ENCODE data around the gene PRR35. TPM values are rescaled to one million over a fixed set of nuclear protein-coding genes. Genes with fewer than 3 reads are reported as not detected.

PRR35 gene
- total RNA-seq, 1 donor from 2014 or later = not detected

DNA sequence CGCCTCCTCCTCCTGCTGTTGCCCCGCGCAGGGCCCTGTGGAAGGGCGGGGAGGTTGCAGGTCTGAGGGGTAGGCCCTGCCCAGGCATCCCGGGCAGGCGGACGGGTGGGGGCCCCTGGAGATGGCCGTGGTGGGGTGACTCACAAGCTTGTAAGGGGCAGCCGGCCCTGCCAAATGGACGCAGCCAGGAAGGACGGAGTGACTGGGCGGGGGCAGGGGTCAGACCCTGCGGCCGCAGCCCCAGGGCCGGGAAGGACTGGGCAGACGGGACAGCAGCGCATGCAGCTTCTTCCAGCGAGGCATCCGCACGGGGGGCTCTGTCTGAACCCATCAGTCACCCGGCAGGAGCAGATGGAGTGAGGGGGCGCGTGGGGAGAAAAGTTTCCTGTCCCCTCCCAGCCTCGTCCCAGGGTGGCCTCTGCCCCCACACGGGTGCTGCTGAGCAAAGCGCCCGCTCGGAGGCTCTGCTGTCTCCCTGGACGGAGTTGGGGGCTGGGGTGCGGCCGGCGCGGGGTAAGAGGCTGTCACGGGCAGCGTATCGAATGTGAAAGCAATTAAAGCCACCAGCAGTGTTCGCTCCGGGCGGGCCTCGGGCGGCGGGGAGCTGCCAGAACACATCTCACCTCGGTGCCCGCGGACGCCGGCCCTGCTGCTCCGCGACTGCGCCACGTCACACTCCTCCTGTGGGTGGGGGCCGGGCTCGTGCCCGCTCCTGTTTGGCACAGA is 5.4 kb upstream of the PRR35 start:
- intact Hi-C loops (cut with DNase I) = no loop called here
- H3K27me3 ChIP-seq = no peaks in the 10 kb centered on the region
- no peaks in the 10 kb centered on the region for H3K9me3 ChIP-seq
- TF ChIP-seq, protein P1, sequence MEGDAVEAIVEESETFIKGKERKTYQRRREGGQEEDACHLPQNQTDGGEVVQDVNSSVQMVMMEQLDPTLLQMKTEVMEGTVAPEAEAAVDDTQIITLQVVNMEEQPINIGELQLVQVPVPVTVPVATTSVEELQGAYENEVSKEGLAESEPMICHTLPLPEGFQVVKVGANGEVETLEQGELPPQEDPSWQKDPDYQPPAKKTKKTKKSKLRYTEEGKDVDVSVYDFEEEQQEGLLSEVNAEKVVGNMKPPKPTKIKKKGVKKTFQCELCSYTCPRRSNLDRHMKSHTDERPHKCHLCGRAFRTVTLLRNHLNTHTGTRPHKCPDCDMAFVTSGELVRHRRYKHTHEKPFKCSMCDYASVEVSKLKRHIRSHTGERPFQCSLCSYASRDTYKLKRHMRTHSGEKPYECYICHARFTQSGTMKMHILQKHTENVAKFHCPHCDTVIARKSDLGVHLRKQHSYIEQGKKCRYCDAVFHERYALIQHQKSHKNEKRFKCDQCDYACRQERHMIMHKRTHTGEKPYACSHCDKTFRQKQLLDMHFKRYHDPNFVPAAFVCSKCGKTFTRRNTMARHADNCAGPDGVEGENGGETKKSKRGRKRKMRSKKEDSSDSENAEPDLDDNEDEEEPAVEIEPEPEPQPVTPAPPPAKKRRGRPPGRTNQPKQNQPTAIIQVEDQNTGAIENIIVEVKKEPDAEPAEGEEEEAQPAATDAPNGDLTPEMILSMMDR (IDR thresholded peaks at IDR 0.05) = no peak
- TF ChIP-seq POLR2A (IDR thresholded peaks at IDR 0.05) (no peak), POLR2AphosphoS5 (IDR thresholded peaks at IDR 0.05; ENCODE audit: insufficient read depth in 1 of 2, low read depth in 1 of 2) (no peak)
- peak overlapping the region; percentile 6 to 26 for H3K4me3 ChIP-seq
- peaks cover 0 to 29% of the 10 kb centered on the region in 2 donors for H3K36me3 ChIP-seq
- peaks cover 19% of the 10 kb centered on the region for H3K4me1 ChIP-seq
- DNase-seq (ENCODE audit: extremely low spot score in 2 of 2) = no peak
- peak overlapping the region; percentile 10 for H3K27ac ChIP-seq

DNA sequence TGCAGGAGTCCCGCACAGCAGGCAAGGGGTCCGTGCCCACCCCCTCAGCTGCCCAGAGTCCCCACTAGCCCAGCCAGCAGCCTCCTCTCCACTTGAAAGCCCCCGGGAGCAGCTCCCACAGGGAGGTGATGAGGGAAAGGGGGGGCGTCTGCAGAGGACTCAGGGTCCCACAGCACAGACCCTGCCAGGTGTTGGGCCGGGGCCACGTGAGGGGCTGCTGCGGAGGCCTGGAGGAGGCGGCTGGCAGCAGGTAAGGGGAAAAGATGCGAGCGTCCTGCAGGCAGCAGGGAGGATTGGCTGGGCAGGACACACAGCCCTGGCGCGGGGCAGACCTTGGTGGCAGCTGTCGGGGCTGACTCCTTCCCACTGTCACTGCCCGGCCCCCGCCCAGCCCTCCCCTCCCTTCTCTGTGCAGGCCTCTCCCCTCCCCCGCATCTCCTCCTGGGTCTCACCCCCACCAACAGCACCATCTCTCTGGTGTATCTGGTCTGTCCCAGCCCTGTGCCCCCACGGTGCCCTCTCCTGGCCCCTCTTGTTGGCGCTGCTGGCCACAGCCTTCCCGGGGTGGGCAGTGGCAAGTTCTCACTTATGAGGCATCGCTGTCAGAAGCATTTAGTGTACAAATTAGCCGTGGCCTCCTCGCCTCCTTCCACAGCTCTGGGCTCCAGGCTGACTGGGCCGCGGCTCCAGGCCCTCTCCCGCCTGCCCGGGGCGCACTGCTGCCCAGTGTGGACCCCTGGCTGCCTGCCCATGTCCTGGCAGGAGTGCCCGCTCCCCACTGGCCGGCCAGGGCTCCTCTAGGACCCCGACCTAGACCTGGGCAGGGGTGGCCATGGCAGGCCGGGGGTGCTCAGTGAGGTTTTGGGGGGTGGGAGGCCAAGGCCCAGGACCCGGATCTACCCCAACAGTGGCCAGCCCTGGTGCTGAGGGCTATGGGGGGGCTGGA is 4.4 kb upstream of the PRR35 start:
- intact Hi-C loops (cut with DNase I) = no loop called here

DNA sequence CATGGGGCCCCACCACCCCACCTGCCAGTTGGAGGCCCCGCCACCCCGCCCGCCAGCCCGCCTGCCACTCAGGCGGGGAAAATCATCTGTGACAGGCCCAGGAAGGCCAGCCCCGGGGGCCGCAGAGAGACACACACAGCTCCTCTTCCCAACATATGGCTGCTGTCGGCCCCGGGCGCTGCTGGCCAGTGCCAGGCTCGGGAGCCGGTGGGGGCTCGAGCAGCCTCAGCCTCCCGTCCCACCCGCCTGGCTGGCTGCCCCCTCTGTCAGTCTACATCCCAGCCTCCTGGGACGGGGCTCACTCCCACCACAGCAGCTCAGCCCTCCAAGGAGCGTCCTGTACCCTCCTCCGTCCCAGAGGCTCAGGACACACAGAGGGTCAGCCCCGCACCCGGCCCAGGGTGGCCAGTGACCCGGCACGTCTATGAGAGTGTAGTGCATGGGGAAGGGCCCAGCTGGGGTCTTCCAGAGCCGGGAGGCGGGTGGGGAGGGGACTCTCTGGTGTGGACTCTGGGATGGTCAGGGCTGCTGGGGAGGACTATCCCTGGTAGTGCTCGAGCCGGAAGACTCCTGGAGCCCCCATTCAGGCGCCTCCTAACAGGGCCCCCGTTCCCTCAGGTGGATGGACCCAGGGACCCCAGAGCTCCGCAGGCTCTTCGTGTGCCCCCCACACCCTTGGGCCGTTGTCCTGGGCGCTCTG is 3.6 kb upstream of the PRR35 start:
- no peak for TF ChIP-seq POLR2AphosphoS5 (IDR thresholded peaks at IDR 0.05; ENCODE audit: insufficient read depth in 1 of 2, low read depth in 1 of 2)
- TF ChIP-seq POLR2A (IDR thresholded peaks at IDR 0.05) = no peak
- TF ChIP-seq, protein P1 (IDR thresholded peaks at IDR 0.05) = no peak
- peaks cover 0 to 21% of the 10 kb centered on the region in 2 donors for H3K36me3 ChIP-seq
- DNase-seq (ENCODE audit: extremely low spot score in 2 of 2) = no peak
- no peak overlapping the region for H3K4me3 ChIP-seq
- no peaks in the 10 kb centered on the region for H3K27me3 ChIP-seq
- no peaks in the 10 kb centered on the region for H3K9me3 ChIP-seq
- intact Hi-C loops (cut with DNase I) = no loop called here
- H3K27ac ChIP-seq = no peak overlapping the region
- peaks cover 20% of the 10 kb centered on the region for H3K4me1 ChIP-seq

More for the DNA sequence above, 4.4 kb upstream of the PRR35 start:
- DNase-seq (ENCODE audit: extremely low spot score in 2 of 2) = no peak
- no peak overlapping the region for H3K27ac ChIP-seq
- peaks cover 0 to 24% of the 10 kb centered on the region in 2 donors for H3K36me3 ChIP-seq
- H3K27me3 ChIP-seq = no peaks in the 10 kb centered on the region
- peaks cover 20% of the 10 kb centered on the region for H3K4me1 ChIP-seq
- TF ChIP-seq POLR2A (IDR thresholded peaks at IDR 0.05) (no peak), POLR2AphosphoS5 (IDR thresholded peaks at IDR 0.05; ENCODE audit: insufficient read depth in 1 of 2, low read depth in 1 of 2) (no peak)
- TF ChIP-seq, protein P1 (IDR thresholded peaks at IDR 0.05) = no peak
- H3K9me3 ChIP-seq = no peaks in the 10 kb centered on the region
- H3K4me3 ChIP-seq = no peak overlapping the region

DNA sequence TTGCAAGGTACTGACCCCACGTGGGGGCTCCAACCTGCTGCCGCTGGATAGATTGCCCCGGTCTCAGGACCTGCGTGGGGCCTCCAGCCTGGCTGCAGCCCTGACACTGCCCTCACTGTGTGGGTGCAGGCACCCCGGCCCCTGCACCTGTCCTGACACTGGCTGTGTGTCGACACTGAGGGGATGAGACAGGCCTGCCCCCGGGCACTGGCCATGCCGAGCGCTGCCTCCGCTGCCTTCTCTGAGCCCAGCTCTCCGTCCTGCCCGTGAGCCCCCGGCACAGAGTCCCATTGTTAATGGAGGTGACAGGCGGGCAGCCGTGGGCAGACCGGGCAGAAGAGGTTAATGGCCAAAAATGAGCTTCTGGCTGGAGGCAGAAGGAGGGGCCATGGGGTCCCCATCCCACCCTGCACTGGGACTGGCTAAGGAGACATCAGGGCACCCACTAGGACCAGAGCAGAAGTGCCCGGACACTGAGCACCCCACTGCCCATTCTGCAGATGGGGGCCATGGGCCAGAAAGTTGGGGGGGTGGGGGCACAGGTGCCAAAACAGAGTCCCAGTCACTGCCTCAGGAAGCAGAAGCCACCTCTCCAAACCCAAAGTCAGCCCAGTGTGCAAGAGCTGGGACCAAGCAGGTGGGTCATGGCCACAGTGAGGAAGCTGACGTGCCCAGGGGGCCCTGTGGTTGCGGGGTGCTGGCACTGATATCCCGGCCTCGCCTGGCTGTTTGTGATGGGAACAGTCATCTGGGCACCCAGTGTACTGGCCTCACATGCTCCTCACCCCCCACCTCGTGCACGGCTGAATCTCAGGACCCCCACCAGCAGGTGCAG is 2.5 kb upstream of the PRR35 start:
- TF ChIP-seq POLR2A (IDR thresholded peaks at IDR 0.05) (no peak), POLR2AphosphoS5 (IDR thresholded peaks at IDR 0.05; ENCODE audit: insufficient read depth in 1 of 2, low read depth in 1 of 2) (no peak)
- TF ChIP-seq, protein P1 (IDR thresholded peaks at IDR 0.05) = no peak
- H3K36me3 ChIP-seq = peaks cover 0 to 11% of the 10 kb centered on the region in 2 donors
- H3K27ac ChIP-seq = no peak overlapping the region
- intact Hi-C loops (cut with DNase I) = loop anchor here (2.0 kb wide), 1 partner anchor 515 kb away; the partner anchor contains the start of gene SSTR5
- H3K27me3 ChIP-seq = no peaks in the 10 kb centered on the region
- no peak for DNase-seq (ENCODE audit: extremely low spot score in 2 of 2)
- no peak overlapping the region for H3K4me3 ChIP-seq
- H3K4me1 ChIP-seq = peaks cover 20% of the 10 kb centered on the region
- no peaks in the 10 kb centered on the region for H3K9me3 ChIP-seq
